Dedifferentiated amniotic fluid mesenchymal stem cell (primary cell): ENCODE measurements around the gene SIRPG.
"Not testable (repeated sequence)": the region's sequence is repeated elsewhere in the genome, so short reads cannot be mapped to it uniquely, and the experiment has no call there.

Experiments
- DNase-seq: peaks from one replicate; pipeline ENCODE4 v3.0.0-alpha.2; 2016; ENCODE audit errors: extremely low spot score

SIRPG gene

DNA sequence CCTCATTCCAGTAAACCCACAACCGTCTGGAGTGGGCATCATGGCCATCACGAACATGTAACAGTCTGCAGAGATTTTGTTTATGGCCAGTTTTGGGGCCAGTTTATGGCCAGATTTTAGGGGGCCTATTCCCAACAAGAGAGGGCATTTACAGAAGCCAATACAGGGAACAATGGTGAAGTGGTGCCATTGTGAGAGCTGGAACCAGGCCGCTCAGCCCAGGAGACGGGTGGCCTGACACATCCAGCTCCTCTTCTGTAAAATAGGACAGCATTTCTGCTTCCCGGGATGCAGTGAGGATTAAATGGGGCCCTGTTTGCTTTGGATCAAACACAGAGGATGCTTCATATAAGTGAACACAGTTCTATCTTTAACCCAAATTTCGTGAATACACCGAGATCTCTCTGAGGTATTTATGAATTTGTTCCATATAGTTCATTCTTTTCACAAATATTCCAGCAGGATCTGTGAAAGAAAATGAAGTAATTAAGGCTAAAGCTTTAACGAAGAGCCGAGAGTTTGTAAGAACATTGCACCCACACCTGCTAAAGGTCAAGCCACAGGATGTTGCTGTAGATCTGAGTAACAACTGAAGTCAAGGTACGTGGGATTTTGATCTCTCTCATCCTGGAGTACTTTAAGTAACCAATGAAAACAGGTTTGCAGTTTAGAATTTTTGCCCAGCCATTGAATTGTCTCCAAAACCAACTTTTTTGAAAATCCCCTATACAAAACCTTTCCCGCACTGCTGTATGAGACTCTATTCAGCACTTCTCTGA is 14.5 kb upstream of the SIRPG start:
- no peak for DNase-seq

DNA sequence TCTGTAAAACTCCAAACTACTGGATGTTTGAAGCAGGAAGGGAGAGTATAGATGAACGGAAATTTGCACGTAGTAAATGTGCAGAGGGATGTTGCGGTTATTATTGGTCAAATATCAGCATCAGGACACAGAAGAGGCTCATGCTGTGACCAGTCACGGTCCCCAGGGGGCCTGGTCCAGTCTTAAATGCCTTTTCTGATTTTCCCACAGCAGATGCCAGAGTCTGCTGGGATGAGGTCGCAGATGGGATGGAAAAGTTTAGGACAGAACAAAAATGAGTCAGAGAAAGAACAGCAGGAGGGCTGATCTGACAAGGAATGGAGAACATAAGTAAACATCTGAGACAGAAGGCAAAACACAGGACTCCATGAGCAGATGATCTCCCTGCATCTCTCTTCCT is 11.7 kb upstream of the SIRPG start:
- no peak for DNase-seq

DNA sequence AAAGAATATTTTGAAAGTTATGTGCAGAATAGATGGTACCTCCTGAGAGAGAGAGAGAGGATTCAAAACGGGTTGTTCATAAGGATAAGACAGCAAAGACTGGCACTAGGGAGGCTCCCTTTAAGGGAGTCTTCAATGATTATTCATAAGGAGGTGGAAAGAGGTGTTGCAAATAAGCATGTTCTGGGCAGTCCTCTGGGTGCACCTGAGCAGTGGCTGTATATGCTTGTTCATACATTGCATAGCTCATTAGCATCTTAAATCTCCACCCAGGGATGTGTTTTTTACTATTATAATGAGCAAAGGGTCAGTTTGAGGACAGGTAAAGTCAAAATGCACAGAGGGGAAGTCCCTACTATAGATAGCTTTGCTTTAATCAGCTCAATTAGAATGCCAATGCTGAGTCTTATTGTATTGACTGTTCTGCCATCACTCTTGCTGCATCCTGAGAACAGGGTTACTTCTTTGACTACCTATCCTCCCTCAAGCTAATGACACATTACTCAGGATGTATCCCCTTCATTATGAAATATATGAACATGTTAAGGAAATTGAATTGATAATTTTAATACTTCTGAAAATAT is 10.0 kb upstream of the SIRPG start:
- no peak for DNase-seq

DNA sequence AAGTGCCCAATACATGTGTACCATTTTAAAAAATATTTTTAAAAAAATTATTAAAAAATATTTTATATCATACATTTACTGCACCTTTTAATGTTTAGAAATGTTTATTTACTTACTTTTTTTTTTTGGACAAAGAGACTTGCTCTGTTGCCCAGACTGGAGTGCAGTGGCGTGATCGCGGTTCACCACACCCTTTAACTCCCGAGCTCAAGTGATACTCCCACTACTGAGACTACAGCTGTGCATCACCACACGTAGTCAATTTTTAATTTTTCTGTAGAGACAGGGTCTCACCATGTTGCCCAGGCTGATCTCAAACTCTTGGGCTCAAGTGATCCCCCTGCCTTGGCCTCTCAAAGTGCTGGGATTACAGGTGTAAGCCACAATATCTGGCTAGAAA is 9.2 kb upstream of the SIRPG start:
- no peak for DNase-seq

DNA sequence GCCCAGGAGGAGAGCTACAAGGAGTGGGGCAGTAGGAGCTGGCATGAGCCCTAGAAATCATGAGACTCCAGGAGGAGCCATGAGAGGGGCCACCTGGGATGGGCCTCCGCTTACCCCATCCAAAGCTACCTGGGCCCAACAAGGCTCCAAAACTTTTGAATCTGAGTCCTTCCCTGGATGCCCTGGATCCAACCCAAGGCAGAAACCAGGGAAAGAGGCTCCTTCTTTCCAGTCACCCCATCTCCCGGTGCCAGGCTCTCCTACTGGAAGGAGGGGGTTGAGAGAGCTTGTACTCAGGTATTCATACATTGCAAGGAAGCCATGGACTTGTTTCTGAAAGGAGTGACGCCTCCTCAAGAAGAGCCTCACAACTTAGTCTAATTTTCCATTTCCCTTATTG is 7.8 kb upstream of the SIRPG start:
- DNase-seq: no peak

DNA sequence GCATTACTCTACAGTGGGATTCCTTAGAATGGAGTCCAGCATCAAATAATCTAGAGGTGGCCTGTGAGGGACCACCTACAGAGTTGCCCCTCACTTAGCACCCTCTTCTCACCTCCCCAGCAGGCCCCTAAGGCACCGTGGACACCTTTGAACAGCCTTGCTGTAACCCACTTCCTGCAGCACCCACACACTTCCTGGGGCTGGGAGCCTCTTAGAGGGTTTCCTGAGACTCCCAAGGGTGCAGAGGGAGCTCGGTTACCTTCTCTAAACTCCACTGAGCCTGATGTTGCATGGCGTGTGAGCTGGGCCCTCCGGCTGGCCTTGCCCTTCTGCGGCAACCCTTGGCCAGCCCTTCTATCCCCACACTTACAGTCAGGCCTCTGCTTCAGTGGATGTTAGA is 7.3 kb upstream of the SIRPG start:
- no peak for DNase-seq

DNA sequence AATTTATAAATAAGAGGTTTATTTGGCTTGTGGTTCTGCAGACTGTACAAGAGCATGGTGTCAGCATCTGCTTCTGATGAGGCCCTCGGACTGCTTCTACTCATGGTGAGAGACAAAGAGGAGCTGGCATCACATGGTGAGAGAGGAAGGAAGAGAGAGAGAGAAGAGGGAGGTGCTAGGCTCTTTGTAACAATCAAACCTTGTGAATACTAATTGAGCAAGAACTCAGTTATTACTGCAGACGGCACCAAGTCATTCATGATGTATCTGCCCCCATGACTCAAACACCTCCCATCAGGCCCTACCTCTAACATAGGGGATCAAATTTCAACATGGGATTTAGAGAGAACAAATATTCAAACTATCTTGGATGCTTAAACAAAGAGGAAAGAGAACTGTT is 6.3 kb upstream of the SIRPG start:
- no peak for DNase-seq

DNA sequence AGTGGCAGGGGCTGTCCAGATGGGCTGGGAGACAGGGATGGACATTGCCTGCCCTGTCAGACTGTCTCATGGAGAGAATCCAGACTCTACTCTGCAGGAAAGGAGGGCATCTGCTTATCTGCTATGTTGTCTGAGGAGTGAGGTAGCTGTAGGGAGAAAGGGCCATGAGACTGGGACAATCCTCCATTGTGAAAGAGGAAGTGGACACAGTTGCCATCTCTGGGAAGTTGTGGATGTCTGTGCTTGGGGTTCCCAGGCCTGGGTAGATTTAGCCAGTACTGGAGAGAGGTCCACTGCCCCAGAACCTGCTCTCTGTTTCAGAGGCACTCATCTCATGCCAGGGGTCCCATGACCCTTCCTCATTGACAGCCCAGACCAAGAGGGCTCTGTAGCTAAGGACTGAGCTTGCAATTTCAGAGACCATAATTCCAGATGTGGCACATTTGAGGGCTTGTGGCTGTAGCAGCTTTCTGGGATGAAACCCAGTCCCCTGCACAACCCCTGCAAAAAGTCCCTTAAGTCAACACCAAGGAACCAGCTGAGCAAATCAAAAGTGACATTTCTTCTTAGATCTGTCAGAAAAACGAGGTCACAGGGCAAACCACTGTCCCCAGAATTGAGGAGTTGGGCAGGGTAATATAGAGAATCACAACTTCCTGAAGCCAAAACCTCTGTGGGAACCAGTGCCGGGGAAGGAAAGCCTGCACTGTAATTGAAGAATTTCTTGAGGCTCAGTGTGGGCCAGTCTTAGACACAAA is 4.1 kb upstream of the SIRPG start:
- no peak for DNase-seq

DNA sequence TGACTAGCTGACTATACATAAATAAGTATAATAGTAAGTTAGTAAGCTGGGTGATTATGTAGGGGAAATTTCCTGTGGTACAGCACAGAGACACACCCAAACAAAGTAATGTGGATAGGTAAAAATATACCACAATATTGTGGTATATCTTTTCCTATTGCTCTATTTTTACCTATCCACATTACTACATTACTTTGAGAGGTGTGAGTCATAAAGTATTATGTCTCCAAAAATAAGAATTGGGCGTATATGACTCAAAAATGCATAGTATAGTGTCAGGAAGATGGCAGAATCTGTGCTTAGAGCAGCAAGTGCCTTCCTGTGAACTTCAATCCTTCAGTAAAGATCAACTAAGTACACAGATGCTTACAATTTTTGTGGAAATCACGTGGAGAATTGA is 2.7 kb upstream of the SIRPG start:
- no peak for DNase-seq

DNA sequence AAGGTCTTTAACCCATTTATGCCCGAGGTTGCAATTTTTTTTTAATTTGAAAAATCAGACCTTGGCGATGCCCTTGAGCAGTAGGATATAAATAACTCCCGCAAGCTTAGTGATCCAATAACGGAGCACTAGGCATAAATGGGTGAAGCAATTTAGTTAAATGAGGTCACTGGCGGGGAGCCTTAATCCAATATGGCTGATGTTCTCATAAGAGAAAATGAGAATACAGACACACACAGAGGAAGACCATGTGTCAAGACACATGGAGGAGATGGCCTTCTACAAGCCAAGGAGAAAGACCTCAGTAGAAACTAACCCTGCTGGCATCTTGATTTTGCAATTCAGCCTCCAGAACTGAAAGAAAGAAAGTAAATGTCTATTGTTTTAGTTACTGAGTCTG is 735 bp downstream of the SIRPG start:
- DNase-seq: no peak

DNA sequence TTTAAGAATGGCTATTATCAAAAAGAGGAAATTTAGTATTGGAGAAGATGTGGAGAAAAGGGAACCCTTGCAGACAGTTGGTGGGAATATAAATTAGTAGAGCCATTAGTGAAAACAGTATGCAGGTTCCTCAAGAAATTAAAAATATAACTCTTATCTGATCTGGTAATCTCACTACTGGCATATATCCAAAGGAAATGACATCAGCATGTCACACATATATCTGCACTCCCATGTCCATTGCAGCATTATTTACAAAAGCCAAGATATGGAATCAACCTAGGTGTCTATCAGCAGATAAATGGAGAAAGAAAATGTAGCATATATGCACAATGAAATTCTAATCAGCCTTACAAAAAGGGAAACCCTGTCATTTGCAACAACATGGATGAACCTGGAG is 2.6 kb downstream of the SIRPG start:
- no peak for DNase-seq

DNA sequence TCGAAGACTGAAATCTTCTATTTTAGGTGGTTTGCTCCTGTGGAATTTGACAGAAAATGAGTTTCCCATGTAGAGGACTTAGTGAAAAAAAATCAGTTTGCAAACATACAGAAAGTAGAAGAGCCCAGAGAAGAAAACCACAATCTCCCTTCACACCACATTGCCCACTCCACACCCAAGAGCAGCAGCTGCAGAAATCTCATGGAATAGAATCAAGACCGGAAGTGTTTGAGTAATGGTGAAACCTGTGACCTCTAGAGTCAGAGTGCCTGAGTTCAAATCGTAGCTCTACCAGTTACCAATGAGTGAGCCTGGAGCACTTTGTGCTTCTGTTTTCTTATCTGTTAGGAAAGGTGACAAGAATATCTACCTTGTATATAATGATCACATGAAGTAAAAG is 4.6 kb downstream of the SIRPG start:
- no peak for DNase-seq

DNA sequence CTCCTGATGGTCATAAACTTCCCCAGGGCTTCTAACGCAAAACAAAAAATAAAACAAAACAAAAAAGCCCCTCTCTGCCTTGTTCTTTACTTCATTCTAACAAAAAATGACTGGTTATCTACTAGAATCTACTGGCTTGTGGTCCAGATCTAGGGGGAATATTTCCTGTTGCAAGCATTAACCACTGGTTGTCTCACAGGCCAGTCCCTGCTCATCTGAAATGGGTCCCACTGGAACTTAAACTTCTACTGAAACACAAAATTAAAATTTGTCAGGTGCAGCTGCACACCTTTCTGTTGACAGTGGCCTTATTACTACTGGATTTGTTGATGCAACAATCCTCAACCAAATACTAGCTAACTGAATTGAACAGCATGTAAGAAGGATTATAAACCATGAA is 5.5 kb downstream of the SIRPG start:
- DNase-seq: no peak

DNA sequence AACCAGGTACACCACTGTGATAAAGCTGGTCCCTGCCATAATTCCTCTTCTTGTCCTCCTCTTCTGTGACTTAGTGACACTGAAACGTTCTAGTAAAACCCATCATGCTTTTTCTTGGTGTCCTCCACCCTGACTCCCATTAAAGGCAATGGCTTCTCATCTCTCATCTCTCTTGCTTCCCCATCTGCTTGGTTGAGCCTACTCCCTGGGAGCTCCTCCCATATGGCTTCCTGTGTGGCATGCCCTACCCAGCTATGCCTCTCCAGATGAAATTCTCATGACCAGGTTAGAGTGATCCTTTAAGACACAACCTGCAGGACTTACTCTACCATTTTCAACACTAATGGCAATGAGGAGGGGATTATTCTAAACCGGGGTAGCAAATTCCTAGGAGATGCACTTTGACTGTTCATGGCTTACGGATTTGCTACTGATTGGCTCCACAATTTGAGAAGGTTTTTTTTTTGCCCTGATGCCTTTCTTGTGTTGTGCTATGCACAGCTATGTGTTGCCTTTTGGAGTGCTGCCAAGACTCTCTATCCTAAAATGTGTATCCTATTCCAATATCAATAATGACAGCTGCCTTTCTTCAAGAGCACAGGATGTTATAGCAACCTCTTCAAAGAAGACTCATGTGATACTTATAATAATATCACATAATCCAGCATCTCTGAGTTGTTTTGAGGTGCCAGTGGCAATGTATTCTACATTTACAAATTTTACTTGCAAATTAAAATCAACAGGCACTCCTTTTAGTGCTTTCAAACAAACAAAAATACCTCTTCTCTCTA is 6.1 kb downstream of the SIRPG start:
- DNase-seq: no peak

DNA sequence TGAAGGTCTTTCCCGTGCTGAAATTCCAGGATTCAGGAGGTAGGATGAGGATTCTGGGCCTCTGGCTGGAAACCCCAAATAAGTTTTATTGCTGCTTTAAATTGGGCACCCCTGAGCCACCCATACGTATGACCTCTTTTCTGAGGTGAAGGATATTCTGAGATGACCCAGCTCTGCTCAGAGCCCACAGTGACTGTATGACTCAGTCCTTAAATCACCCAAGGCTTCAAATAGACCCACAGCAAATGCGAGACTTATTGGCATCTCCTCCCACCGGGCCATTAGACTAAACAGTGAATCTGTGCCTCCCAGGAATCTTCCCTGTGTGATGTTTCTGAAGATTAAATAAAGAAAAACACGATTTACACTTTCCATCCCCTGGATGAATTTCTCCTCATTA is 9.5 kb downstream of the SIRPG start:
- DNase-seq: no peak

DNA sequence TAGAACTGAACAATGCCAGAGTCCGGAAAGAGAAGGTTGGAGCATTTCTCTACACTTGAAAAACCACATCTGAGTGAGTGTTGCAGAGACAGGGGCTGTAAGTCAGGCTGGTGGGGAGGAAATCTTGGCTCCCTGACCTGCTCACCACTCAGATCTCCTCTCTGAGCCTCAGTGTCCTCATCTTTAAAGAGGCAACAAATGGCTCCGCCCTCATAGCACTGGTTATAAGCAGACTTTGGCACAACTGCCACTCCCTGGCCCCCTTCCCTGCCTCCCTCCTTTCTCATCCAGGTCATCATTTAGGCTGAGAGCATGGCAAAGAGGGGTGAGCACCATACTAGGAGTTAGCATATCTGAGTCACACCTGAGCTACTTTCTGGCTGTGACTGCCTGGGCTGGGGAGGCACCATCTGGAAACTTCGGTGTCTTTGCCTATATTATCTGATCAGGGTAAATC is 10.6 kb downstream of the SIRPG start:
- DNase-seq: no peak

DNA sequence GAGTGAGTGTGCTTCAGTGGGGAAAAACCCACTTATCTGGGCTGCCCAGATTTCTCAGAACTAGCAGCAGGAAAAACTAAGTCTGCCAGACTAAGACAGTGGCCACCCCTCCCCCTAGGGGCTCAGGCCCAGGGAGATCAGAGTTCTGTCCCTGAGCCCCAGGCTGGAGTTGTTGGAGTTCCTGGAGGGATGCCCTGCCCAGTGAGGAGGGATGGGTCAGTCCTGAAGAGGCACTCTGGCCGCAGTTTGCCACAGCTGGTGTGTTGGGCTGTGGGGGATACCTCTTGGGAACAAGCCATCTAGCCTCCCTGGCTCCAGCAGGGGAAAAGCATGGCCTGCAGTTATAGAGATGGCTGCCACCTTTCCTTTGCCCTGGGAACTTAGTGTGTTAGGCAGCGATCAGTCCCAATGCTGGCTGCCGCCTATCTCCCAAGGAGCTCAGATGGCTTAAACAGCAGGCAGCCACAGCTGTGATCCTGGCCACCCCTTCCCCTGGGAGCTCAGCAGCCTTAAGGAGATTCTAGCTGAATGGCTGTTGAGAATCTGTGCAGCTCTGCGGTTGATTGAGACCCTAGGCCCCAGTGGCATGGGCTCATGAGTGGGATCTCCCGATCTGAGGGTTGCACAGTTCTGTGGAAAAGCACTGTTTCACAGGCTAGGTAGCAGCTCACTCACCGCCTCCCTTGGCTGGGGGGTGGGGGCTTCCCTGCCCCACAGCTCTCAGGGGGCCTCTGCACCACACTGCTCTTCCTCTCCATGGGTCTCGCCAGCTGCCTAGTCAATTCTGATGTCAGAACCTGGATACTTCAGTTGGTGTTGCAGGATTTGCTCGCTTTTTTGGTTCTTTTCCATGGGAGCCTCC is 13.2 kb downstream of the SIRPG start:
- no peak for DNase-seq

DNA sequence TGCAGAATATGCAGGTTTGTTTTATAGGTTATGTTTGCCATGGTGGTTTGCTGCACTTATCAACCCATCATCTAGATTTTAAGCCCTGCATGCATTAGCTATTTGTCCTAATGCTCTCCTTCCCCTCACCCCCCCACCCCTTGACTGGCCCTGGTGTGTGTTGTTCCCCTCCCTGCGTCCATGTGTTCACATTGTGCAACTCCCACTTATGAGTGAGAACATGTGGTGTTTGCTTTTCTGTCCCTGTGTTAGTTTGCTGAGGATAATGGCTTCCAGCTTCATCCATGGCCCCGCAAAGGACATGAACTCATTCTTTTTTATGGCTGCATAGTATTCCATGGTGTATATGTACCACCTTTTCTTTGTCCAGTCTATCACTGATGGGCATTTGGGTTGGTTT is 18.9 kb downstream of the SIRPG start:
- DNase-seq: not testable (repeated sequence)

DNA sequence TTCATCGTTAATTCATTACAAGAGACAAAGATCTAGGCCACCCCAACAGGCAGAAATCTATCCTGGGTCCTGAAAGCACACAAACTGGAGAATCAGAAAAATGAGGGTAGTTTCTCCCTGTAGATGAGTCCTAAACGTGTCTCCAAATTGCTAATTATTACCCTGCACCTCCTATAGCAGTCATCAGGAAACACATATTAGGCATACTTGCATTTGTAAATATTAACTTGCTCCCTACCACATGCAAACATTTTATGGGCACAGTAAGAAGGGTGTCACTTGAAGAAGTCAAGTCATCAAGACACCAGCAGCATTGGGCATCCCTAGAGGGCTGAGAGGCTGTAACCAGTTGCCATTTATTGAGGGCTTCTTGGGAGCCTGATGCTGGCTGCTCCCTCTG is 19.8 kb downstream of the SIRPG start:
- no peak for DNase-seq

DNA sequence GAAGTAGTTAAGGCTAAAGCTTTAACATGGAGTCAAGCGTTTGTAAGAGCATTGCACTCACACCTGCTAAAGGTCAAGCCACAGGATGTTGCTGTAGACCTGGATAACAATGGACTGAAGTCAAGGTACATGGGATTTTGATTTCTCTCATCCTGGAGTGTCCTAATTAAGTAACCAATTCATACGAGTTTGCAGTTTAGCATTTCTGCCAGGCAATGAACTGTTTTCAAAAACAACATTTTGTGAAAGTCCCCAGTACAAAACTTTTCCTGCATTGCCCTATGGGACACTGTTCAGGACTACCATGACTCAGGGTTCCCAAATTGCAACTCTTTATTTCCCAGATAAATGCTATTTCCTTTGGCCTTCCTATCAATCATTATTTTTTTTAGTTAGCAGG is 20.4 kb downstream of the SIRPG start:
- no peak for DNase-seq

DNA sequence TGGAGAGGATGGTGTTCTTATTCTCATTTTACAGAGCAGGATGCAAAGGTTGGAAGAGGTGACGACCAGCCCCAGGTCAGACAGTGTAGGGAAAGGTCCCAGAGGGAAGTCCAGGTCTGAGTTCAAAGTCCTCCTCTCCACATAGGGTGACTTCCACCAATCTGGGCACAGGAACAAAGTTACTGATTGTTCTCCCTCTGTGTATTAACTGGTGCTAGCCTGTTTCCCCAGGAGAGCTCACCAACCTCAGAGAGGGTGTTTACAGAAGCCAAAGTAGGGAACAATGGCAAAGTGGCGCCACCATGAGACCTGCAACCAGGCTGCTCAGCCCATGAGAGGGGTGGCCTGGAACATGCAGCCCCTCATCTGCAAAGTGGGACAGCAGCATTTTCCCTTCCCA is 21.0 kb downstream of the SIRPG start:
- no peak for DNase-seq
